HG02588 (cell line): ENCODE measurements around the gene TNIK.

Source experiments
- ATAC-seq: cut with Tn5 transposase; IDR thresholded peaks from one replicate; pipeline ENCODE4 v1.9.1; 2021; ENCODE audit warnings: mild to moderate bottlenecking, moderate library complexity; ENCODE audit not compliant: unreplicated experiment

The TNIK gene

GRCh38 chr3:171459942-171460724, at the start of gene TNIK:
Gene TNIK, minus strand, starts transcription at chr3:171460405. Its CDS starts 342 bp downstream, at chr3:171460063.
- peak; percentile 73 for ATAC-seq

GRCh38 chr3:171508676-171509075, 48.5 kb upstream of the TNIK start:
- ATAC-seq: no peak

GRCh38 chr3:171508206-171508605, 48.0 kb upstream of the TNIK start:
- ATAC-seq: no peak

DNA sequence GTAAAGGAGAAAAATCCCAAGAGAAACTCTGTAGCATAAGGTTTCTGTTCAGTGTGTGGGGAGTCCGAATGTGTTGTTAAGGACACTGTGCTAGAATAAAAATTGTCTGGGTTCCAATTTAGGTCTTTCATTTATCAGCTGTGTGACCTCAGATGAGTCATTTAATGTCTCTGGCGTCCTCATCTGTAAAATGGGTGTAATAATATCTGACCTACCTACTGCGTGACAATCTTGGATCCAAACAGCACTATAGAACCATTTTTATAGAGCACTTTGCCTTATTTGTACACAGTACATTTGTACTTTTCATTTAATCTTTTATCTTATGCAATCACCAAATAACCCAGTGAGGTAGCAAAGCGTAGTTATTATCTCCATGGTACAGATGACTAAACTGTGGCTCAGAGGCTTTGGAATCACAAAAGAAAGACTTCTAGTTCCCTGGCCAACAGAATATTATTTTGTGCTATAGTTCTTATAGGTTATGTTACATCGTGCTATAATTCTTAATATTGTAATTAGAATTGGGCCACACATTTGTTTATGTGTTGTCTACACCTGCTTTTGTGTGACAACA, 46.6 kb upstream of the TNIK start:
- ATAC-seq: no peak

DNA sequence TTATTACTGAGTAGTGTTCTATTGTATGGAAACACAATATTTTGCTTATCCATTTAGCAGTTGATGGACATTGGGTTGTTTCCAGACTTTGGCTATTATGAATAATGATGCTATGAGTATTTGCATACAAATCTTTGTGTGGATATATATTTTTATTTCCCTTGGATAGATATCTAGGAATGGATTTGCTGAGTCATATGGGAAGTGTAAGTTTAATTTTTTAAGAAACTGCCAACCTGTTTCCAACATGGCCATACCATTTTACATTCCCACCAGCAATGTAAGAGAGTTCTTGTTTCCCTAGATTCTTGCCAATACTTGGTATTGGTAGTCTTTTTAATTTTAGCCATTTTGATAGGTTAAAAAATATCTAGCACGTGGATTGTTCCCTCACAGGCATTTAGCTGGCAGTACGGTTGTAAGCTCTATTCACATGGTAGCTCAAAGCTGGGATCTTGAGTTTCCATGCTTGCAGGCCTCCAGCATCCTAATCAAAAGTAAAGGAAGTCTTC, 45.7 kb upstream of the TNIK start:
- ATAC-seq: no peak

- ATAC-seq: no peak
Observed at GRCh38 chr3:171504376-171504775, 44.2 kb upstream of the TNIK start.

GRCh38 chr3:171503817-171504216, 43.6 kb upstream of the TNIK start:
- ATAC-seq: no peak

- no peak for ATAC-seq
Observed at GRCh38 chr3:171498921-171499320, 38.7 kb upstream of the TNIK start.

- ATAC-seq: no peak
Observed at GRCh38 chr3:171497468-171497867, 37.3 kb upstream of the TNIK start.

- no peak for ATAC-seq
Observed at GRCh38 chr3:171495413-171495812, 35.2 kb upstream of the TNIK start.

- no peak for ATAC-seq
Observed at GRCh38 chr3:171494457-171495109, 34.4 kb upstream of the TNIK start.

- ATAC-seq: no peak
Observed at GRCh38 chr3:171491361-171491760, 31.2 kb upstream of the TNIK start.

GRCh38 chr3:171490901-171491300, 30.7 kb upstream of the TNIK start:
- no peak for ATAC-seq

GRCh38 chr3:171489348-171489747, 29.1 kb upstream of the TNIK start:
- no peak for ATAC-seq

- no peak for ATAC-seq
Observed at GRCh38 chr3:171488479-171488878, 28.3 kb upstream of the TNIK start.

GRCh38 chr3:171487382-171487781, 27.2 kb upstream of the TNIK start:
- ATAC-seq: no peak

DNA sequence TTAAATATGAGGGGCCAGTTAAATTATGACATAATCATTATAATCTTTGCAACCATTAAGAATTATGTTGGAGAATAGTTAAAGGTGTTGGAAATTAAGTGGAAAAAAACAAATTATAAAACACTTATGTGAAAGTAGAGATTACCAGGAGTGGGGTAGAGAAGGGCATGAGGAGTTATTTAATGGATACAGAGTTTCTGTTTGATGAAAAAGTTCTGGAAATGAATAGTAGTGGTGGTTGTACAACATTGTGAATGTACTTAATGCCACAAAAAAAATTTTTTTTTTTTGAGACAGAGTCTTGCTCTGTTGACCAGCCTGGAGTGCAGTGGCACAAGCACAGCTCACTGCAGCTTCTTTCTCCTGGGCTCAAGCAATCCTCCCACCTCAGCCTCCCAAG, 25.1 kb upstream of the TNIK start:
- ATAC-seq: no peak

- ATAC-seq: no peak
Observed at GRCh38 chr3:171481011-171481410, 20.8 kb upstream of the TNIK start.

GRCh38 chr3:171480526-171480925, 20.3 kb upstream of the TNIK start:
- peak; percentile 72 for ATAC-seq

DNA sequence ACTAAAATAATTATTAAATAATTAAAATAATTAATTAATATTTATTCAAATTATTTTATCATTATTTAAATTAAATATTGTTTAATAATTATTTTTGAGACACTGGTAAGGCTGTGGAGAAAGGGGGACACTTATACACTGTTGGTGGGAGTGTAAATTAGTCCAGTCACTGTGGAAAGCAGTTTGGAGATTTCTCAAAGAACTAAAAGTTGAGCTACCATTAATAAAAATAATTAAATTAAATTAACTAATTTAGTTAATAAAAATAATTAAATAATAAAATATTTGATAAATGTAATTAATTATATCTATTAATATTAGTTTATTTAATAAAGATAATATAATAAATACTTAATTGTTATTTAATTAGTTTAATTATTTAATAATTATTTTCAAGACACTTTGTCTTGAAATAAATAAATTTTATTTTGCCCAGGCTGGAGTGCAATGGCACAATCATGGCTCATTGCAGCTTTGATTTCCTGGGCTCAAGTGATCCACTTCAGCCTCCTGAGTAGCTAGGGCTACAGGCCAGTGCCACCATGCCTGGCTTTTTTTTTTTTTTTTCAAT, 16.4 kb upstream of the TNIK start:
- no peak for ATAC-seq

- ATAC-seq: no peak
Observed at GRCh38 chr3:171472552-171472951, 12.3 kb upstream of the TNIK start.
